Neural progenitor cell (in vitro differentiated cells): ENCODE data around the gene WNT3A.

Source experiments
- EZH2 ChIP-seq: fragments of 200-600 bp; sonication (generic); IDR thresholded peaks from 2 replicates; pipeline ENCODE4 v1.6.1; 2017; ENCODE audit warnings: antibody characterized with exemption, mild to moderate bottlenecking, moderate library complexity
- TF ChIP-seq, protein P1 (sequence below): fragments of 200-600 bp; sonication (generic); IDR thresholded peaks from 2 replicates; pipeline ENCODE4 v1.5.1; 2017; ENCODE audit warnings: antibody characterized with exemption, mild to moderate bottlenecking

DNA sequence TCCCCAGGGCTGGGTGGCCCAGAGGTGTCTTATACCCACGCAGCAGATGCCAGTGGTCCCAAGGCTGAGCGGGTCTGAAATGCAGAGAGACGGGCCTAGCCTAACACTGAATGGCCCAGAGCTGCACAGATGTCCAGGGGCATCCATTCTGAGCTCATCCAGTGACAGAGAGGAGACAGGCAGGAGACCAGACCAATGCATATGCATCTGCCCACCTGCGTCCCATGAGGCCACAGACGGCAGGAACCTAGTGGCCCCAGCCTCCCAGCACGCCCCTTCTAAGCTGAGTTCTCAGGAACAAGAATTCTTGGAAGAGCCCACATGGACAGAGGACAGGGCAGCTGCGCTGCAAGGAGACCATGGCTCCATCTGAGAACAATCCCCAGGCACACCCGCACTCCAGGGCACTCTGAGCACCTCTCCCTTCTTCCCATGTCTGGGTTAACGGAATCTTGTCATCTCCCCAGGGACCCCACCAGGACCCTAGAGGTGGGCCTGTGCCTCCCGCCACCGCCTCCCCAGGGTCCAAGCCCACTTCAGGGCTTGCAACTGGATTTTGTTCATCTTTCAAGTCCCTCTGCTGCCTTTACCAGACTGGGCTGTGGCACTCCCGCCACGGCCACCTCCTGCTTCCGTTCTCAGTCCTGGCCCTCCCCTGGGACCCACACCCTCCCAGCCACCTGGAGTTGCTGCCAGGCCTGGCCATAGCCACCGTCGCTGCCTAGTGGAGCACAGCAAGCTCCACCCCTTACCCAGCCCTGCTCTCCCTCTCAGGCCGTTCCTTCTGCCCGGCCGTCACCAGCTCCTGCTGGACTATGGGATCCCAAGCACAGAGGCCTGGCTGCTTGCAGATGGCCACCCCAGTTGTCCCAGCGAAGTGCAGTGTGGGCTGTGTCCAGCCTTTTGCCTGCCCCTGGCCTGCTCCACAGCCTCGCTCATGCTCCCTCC lies 3.3 kb downstream of the WNT3A start:
- no peak for TF ChIP-seq EZH2
- TF ChIP-seq, protein P1, sequence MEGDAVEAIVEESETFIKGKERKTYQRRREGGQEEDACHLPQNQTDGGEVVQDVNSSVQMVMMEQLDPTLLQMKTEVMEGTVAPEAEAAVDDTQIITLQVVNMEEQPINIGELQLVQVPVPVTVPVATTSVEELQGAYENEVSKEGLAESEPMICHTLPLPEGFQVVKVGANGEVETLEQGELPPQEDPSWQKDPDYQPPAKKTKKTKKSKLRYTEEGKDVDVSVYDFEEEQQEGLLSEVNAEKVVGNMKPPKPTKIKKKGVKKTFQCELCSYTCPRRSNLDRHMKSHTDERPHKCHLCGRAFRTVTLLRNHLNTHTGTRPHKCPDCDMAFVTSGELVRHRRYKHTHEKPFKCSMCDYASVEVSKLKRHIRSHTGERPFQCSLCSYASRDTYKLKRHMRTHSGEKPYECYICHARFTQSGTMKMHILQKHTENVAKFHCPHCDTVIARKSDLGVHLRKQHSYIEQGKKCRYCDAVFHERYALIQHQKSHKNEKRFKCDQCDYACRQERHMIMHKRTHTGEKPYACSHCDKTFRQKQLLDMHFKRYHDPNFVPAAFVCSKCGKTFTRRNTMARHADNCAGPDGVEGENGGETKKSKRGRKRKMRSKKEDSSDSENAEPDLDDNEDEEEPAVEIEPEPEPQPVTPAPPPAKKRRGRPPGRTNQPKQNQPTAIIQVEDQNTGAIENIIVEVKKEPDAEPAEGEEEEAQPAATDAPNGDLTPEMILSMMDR: no peak
